SIG-M5 treated with dmso at 0.1 percent for 504 hours (cell line): ENCODE measurements around the gene MSX1.

Experiments used
- DNase-seq: peaks from one replicate; lab custom pipeline; 2025; ENCODE audit not compliant: unreplicated experiment; lab: John Stamatoyannopoulos, UW

Gene MSX1

DNA sequence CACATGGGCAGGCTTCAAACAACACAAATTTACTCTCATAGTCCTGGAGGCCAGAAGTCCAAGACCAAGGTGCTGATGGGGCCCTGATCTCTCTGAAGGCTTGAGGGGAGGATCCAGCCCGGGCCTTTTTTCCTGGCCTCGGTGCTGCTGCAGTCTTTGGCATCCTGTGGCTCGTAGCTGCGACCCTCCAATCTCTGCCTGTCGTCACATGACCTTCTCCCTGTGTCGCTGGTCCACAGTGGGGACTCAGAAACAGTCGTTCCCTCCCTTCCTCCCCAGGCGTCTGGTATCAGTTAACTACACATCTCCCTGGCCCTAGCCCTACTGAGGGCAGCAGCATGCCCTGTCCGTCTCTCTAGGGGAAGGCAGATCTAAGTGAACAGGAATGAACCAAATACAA lies 19.1 kb upstream of the MSX1 start:
- DNase-seq, result no peak

DNA sequence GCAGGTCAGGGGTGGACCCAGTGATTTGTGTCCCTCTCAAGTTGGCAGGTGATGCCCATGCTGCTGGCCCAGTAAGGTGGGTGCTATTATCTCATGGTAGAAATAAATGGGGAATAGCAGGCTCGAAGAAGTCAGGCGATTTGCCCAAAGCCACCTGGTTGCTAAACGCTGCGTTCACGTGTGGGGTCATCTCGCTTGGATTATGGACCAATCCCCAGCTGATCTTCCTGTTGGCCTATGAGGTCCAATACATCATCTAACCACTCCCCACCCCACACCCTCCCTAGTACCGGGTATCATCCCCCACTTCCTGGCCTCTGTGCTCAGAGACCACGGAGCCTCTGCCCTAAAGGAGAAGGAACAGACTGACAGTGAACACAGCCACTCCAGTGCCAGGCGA lies 18.3 kb upstream of the MSX1 start:
- DNase-seq, result no peak

DNA sequence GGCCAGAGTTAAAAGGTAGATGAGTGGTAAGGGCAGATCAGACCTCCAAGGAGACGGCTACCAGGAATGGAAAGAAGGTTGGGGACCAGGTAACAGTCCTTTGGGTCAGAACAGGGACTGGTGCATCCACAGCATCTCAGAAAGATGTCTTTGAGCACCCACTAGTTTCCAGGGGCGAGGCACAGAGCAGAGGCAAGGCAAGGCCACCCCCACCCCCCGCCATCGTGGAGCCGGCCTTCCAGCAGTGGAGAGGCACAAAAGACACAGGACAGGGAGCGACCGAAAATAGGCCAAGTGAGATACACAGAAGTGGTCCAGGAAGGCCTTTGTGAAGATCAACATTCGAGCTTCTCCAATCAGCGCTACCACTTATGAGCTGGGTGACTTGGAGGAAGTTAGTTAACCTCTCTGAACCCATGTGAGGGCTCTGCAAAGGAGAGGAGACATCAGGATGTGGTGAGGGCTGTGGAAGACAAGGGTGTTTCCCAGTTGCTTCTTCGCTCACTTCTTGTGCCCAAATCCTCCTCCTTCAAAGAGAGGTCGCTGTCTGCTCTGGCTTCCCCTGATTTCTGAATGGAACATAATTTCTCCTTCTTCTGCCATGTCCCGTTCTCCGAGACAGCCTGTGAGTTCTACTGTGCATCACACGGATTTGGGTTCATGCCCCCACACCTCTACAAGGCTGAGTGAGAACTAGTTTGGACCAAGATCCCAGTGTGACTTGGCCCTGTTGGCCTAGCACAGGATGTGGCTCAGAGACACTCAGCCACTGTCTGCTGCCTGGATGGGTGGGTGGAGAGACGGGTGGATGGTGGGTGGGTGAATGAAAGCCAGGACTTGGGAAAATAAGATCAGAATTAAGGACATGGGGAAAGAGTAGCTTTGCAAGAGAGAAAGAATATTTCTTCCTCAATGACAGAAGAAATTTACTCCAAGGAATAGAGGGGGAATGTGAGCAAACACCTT lies 16.7 kb upstream of the MSX1 start:
- no peak for DNase-seq

DNA sequence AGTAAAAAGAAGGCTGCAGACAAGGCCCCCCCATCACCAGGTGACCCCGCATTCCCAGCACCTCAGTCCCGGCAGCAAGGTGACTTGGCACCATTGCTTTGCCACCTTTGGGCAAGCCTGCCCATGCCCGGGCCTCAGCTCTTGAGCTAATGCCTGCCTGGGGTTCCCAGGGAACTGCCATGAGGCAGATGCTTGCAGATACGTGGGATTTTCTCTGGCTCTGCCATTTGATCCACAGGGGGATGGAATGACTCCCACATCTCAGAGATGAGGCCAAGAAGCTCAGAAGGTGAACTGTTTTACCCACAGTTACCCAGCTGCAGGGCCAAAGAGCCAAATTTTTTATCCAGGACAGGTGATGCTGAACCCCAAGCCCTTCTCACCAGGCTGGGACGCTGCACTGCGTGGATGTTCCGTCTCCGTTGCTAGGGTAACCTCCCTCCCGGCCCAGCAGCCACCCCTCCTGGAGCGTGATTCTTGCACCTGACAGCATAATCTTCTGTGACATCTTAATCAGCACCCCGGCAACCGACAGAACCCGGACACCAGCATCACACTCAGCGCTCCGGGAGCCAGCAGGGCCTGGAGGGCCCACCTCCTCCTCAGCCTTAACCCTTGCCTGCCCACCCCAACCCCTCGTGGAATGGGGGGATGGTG lies 15.7 kb upstream of the MSX1 start:
- DNase-seq, result no peak

DNA sequence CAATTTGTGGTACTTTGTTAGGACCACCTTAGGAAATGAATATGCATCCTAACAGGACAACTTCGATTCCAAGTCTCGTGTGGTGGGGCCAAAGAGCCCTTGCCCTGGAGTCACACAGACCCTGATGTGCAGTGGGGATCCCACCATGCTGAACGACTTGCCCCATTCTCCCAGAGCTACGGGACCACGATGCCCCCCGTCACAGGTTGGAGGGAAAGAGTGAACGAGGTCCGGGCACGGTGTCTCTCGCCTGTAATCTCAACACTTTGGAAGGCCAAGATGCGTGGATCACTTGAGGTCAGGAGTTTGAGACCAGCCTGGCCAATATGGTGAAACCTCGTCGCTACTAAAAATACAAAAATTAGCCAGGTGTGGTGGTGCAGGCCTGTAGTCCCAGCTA lies 14.4 kb upstream of the MSX1 start:
- no peak for DNase-seq

DNA sequence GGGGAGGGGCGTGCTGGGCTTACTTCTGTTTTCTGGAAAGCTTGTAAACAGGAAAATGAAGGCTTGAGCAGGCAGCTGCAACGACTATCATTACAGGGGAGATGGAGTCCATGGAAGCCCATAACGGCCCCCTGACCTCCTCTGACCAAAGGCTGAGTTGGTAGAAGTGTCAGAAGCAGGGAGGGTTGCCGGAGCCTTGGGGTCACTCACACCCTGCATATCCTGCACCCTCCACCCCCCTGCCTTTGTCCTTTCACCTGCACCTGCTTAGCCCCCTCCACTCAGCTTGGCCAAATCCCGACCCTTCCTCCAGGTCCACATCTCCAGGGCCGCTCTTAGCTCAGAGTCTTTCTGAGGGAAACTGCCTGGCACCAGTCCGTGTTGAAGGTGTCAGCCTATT lies 12.5 kb upstream of the MSX1 start:
- DNase-seq, result no peak

DNA sequence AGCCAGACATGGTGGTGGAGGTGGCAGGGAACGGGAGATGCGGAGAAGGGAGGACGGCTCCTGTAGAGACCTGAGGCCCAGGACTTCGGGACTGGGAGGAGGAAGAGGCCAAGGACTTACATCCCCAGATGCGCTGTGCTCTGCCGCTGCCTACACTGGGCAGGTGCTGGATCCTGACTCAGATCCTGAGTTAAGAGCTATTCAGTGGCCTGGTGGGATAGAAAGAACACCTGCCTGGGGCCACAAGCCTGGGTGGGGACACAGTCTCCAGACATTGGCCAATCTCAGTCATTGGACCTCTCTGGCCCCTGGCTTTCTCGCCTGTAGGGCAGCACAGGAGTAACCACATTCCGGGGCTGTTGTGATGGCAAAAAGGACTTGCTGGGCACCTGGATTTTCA lies 10.9 kb upstream of the MSX1 start:
- no peak for DNase-seq

DNA sequence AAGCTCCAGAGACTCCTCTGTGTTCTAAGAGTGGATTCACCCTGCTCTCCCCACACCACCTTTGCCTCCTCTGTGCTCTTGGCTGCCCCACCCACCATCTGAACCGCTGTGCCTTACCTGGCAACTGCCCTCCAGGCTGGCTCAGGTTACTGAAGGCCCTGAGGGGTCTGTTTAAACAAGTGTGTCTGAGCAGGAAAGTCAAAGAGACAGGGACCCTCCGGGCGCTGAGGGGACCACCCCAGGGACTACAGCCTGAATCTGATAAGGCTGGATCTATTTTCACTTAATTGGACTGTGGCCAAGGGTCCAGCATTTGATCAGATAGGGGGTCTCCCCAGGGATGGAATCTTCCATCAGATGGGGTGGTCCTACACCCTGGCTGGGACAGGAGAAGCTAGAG lies 10.4 kb upstream of the MSX1 start:
- DNase-seq, result no peak

DNA sequence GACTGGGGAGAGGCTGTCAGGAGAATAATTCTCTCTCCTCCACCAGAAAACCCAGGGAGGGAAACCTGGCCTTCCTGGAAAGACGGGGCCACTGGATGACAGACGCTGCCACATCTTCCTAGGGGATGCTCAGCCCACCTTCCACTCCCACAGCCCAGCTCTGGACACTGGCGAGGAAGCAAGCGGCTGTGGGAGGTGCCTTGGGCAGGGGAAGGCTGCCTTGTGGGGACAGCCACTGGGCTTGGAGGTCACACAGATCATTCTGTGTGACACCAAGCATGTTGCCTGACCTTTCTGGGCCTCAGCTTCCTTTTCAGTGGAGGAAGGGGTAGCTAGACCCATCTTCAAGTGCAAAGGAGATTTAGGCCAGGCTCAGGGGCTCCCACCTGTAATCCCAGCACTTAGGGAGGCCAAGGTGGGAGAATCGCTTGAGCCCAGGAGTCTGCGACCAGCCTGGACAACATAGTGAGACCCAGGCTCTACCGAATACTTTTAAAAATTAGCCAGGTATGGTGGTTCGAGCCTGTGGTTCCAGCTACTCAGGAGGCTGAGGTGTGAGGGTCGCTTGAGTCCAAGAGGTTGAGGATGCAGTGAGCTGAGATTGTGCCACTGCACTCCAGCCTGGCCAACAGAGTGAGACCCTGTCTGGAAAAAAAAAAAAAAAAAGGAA lies 9.8 kb upstream of the MSX1 start:
- no peak for DNase-seq

DNA sequence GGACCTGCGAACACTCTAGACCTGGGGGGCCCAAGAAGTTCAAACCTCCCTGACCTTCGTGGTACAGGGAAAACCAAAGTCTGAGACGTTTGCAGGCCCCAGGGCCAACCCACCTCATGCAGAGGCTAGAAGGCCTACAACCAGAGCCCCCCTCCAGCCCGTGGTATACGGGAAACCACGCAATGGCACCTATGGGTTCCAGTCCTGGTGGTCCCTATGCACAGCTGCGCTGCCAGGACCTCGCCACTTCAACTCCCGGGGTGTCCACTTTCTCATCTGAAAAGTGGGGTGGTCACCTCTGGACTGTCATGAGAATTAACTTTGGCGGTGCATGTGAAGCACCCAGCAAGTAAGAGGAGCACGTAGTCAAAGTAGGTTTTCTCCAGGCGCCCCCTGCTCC lies 8.4 kb upstream of the MSX1 start:
- no peak for DNase-seq

DNA sequence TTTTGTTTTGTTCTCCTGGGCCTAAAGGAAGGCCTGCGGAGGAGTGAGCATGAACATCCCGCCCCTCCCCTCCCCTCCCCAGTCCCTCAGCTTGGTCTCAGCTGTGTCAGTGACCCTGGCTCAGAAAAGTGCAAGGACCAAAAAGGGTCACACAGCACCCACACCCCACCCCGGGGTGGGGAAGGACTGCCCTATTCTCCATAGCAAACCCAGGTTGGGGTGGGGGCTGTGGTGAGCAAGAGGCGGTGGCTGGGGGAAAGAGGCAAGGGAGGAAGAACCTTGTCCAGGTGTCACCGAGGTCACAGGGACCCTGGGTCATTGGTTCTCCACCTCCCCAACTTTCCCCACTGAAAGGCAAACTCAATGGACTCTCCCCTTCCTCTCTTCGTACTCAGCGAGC lies 7.6 kb upstream of the MSX1 start:
- DNase-seq, result no peak

DNA sequence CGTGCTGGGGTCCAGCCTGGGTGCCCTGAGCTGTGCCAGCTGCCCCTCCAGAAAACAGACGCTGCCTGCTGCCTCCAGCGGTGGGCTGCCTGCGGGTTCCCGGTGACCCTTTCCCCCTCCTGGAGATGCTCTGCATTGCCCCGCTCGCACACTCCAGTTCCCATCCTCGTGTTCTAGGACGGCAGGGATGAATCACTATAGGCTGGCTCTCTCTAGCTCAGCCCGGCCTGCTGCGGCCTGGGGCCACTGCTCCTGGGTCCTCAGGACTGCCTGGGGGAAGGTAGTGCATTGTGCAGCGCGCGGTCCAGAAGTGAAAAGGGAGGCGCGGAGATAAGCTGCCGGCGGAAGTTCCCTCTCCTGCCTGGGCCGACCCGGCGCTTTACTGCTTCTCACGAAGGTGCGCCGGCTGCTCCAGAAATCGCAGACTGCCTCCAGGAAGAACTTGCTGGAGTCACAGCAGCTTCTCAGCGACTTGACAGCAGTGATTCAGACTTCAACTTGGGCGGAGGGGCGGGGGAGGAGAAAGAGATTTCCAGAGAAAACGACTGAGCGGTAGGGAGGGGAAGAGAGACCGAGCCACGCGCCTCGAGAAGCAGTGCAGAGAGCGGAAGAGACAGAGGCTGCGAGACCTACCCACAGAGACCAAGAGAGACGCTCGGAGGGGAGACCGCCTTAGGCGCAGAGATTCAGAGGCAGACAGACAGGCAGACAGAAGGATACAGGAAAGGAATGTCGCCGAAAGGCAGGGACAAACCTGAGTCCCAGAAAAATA lies 6.7 kb upstream of the MSX1 start:
- DNase-seq, result no peak

DNA sequence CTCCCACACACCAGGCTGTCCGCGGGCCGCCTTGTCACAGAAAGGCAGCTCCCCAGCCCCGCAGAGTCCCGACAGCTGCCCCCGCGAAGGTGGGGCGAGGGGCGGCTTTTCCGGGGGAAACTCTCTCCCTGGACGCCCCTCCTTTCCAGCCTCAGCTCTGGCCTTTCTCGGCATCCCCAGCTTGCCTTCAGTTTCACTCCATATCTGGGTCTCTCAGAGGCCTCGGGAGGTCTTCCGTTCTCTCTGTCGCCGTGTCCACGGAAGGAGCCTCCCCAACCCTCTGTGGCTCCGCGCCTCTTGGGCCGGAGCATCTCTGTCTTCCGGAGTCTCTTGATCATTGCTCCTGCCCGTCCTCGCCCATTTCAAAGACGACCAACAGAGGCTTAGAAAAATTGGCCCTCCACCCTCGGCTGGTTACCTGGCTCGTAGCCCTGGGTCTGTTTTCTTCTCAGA lies 6.1 kb upstream of the MSX1 start:
- DNase-seq, result no peak

DNA sequence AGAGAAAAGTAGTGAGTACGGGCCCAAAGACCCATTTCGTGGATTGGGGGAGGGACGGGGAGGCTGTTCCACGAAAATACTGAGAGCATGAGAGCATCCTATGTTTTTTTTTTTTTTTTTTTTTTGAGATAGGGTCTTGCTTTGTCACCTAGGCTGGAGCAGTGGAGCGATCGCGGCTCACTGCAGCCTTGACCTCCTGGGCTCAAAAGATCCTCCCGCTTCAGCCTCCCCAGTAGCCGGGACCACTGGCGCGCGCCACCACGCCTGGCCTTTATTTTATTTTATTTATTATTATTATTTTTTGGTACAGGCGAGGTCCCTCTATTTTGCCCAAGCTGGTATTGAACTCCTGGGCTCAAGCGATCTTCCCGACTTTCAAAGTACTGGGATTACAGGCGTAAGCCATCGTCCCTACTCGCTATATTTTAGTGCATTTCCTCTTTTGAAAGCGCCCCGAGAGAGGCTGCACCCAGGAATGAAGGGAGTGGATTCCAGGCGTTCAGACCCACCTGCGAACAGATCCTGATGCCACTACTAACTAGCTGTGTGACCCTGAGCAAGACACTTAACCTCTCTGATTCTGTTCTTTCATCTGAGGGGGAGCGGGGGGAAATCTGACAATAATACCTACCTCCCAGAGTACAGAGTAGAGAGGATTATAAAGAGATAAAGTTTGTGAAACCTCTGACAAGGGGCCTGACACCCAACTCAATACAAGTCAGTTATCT lies 5.4 kb upstream of the MSX1 start:
- no peak for DNase-seq

DNA sequence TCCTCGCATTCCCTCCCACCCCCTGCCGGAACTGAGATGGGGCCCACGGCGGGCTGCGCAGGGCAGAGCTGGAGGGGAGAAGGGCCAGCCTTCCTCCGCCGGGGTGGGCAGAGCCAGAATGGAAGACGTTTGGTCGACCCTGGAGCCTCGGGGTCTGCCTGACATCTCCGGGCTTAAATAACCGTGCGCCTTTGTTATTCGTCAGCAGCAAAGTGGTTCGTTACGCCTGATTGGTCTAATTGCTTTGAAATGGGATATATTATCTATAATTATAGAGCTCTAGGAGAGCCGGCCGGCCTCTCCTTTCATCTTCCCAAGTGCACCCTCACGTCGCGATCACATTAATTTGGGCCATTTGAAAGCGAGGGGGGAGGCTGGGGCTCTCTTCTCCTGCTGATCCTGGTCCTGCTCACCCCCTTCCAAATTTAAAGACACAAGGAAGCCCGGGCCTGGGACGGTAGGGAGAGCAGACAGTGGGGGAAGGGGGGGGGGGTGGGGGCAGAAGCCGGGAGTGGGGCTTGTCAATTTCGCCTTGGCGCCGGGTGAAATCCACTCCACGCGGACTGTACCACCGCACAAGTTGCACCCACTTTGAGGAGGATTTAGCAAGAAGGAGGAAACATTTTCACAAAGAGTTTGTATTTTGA lies 4.7 kb upstream of the MSX1 start:
- no peak for DNase-seq

DNA sequence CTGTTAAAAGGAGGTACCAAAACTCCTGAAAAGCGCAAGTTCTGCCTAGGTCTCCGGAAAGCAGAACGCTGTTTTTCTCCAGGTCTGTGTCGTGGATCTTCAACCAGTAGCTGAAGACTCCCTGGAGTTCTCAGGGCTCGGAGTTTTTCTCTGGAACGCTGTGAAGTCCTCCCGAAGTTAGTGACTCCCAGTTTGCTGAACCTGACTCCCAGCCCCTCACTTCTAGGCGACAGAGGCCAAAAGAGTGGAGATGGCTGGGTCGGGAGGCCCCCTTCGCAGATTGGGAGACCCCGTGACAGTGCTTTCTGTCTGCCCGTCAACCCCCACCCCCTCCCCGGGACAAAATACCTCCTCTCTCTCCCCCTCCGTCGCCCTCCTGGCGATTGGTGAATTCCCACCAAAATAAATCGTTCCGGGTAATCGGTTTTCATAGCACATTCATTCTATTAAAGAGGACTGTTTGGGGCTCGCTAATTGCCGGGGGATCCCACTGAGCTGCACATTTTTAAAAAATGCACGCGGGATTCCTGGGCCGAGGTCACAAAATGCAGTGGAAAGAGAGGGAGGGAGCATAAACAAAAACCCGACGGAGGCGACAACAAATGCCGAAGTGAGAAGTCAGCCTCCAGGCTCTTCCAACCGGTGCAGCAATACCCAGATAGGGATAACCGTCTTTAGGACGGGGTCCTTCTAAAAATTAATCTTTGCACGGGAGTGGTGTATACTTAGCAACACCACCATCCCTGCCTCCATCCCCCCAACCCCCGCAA lies 4.0 kb upstream of the MSX1 start:
- no peak for DNase-seq

DNA sequence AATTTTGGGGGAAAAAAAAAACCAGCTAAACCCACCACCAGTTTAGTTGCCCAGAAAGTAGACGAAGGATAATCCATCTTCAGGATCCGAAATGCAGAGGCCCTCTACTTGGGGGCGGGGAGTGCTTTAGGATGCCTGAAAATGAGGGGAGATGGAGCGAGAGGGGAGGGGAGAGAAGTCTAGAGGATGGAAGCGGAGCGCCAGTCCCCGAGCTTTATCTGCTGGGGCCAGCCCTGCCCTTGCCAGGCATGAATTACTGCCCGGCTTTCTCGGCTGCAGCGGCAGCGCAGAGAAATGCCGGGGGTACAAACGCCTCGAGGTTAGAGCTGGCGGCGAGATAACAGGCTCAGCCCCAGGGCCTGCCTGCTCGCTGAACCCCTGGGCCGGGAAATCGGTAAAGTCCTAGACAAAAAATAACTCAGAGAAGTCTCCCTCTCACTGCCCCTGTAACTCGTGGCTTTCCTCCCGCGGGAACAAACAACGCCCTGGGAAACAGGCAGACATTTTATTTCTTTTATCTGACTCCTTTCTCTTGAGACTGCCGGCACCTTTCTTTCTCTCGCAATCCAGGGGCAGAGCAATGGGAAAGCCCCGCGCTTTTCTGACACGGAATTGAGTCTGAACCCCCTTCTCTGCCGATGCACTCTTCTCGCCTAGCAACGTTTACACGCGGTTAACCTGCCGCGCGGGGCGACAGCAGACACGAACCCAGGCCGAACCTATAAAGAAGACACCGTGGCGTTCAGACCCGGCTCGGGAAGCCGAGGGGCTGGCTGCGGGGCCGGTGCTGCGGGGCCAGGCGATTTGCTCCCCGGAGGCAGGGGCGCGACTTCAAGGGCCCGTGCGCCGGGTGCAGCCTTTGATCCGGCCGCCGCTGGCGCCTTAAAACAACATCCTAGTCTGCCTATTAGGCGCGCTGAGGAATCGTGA lies 3.1 kb upstream of the MSX1 start:
- no peak for DNase-seq
